SU-DHL-6 (cell line): ENCODE measurements around the gene ADAMTS12.

Source experiments
- EZH2phosphoT487 ChIP-seq: fragments of 200-600 bp; sonication (generic), shearing (Covaris generic); conservative IDR thresholded peaks from 2 replicates; pipeline ENCODE4 v1.6.1; 2018; ENCODE audit warnings: mild to moderate bottlenecking, antibody characterized with exemption, low read length, moderate library complexity, mixed read lengths
- TF ChIP-seq, protein P1 (sequence below): fragments of 200-600 bp; sonication (generic); IDR thresholded peaks from one replicate; pipeline ENCODE4 v1.5.1; 2017; ENCODE audit warnings: antibody characterized with exemption, mild to moderate bottlenecking, low read length, moderate library complexity; ENCODE audit not compliant: insufficient read depth, poor library complexity, severe bottlenecking

DNA sequence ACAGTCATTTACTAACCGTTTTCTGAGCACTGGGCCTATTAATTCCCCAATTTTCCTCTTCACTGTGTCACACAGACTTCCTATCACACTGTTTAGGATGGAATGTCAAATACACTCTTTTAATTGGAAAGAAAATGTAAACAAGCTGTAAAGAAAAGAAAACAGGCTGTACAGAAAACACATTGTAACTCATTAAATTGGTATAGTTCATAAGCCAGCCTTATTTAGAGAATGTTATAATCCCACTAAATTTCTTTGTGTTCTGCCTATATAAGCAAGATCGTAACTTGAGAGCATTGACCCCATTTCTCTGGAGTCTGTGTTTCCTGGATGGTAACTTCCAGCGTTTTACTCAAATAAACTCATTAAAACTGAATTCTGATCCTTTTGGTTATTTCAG lies 404.6 kb downstream of the ADAMTS12 start:
- TF ChIP-seq, protein P1, sequence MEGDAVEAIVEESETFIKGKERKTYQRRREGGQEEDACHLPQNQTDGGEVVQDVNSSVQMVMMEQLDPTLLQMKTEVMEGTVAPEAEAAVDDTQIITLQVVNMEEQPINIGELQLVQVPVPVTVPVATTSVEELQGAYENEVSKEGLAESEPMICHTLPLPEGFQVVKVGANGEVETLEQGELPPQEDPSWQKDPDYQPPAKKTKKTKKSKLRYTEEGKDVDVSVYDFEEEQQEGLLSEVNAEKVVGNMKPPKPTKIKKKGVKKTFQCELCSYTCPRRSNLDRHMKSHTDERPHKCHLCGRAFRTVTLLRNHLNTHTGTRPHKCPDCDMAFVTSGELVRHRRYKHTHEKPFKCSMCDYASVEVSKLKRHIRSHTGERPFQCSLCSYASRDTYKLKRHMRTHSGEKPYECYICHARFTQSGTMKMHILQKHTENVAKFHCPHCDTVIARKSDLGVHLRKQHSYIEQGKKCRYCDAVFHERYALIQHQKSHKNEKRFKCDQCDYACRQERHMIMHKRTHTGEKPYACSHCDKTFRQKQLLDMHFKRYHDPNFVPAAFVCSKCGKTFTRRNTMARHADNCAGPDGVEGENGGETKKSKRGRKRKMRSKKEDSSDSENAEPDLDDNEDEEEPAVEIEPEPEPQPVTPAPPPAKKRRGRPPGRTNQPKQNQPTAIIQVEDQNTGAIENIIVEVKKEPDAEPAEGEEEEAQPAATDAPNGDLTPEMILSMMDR: no peak
- TF ChIP-seq EZH2phosphoT487: no peak
